T1000 (cell line): ENCODE results near the gene CUL2.
"Not testable (repeated sequence)": the region's sequence is repeated elsewhere in the genome, so short reads cannot be mapped to it uniquely, and the experiment has no call there.

Experiments
- DNase-seq: peaks from one replicate; lab custom pipeline; 2025; ENCODE audit warnings: mixed read lengths; lab: John Stamatoyannopoulos, UW

The CUL2 gene

DNA sequence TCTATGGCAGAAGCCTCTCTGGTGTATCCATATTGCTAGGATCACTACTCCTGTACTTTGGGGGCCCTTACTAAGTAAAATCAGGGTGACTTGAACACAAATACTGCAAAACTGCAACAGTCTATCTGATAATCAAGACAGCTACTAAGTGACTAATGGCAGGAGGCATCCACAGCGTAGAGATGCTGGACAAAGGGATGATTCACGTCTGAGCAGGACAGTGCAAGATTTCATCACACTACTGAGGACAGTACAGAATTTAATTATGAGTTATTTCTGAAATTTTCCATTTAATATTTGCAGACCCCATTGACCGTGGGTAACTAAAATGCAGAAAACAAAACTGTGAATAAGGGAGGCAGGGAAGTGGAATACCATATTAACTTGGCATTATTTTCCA, 10.4 kb downstream of the CUL2 start:
- DNase-seq, result peak; percentile 11

DNA sequence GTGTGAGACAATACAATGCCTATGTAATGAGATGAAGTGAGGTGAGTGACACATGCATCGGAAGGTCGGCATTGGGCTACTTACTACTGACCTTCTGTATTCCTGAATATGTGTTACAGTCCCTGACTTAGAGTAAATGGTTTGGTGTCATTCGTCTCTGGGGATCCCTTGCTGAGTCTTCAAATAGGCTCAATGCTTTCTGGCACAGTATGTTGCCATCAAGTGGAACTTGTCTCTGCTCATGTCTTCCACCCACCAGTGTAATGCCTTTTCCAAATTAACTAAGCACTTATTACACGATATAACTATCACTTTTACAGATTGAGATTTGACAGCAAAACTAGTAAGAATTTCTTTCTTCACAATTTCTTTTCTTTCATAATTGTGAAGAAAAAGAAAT, 10.9 kb downstream of the CUL2 start:
- DNase-seq, result no peak

DNA sequence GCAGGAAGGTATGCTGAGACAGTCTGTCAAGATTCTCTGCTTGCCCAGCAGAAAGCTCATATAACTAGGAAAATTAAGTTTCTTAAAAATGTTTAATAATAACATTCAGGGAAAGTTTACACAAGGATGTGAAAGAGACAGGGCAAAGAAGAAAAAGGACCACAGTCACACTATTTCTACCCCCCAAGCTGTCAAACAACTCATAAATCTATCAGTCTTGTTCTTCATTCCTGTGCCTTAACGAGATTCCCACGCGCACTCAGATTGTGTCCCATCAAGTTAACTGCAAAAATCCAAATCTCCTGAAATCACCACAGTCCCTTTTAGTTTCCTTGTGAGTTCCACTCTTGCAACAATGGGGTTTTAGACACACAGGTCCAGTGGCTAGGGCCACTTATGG, 14.9 kb downstream of the CUL2 start:
- no peak for DNase-seq

DNA sequence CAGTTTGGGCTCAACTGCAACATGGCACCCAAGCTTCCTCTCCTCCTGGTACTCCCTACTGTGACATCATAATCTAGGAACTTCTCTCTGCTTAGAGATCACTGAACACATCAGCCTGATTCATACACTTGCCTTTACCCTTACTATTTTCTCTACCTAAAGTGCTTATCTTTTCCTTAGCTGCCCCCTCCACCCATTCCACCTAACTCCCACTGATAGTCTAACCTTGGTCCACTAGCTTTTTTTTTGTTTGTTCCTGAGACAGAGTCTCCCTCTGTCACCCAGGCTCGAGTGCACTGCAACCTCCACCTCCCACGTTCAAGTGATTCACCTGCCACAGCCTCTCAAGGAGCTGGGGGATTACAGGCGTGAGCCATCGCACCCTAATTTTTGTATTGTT, 15.9 kb downstream of the CUL2 start:
- no peak for DNase-seq

DNA sequence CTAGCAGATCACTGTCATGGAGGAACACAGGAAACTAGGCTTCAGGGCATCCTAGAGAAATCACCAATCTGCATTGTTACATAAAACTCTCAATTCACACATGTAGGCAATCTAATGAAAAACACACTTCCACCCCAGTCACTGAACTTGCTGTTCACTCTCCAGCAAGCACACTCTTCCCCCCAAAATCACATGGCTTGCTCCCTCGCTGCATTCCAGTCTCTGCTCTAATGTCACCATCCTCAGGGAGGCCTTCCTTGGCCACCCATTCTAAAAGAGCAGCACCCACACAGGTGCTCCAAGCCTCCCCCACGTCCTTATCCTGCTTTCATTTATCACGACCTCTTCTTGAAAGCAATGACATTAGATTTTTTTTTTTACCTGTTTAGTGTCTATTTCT, 19.6 kb downstream of the CUL2 start:
- DNase-seq, result no peak

DNA sequence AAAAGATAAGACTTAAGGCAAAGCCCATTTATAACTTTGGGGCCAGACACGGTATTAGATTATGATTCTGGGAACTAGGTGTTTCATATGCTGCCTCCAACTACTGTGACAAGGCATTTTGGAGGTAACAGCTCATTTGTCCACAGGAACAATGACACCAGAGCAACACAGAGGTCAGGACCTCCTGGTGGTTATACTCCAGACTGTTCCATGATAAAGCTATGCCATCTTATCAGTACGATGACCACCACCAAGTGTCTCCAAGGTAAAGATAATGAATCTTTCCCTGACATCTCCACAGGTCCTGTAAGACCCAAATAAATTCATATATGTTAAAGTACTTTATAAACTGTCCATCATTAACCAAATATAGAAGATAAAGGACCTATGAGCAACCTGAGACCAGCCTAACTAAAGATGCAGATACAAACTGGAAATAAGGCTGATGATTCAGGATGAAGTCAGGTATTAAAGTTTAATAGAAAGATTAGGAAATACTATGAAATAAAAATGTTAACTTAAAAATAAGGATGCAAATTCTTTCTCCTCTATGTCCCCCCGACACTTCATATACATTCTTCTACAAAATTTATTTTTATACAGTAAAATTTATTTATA, 26.2 kb downstream of the CUL2 start:
- DNase-seq, result no peak

DNA sequence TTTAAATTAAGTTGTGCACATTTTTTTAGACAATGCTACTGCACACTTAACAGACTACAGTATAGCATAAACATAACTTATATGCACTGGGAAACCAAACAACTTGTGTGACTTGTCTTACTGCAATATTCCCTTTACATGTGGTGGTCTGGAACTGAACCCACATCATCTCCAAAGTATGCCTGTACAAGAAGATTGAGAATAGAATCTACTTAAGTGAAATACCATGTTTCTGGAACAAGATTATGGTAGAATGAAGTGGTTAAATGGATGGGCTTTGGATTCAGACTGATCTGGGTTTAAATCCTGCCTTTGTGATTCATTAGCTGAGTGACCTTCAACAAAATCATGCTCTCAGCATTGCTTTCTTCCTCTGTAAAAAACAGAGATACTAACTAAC, 30.7 kb downstream of the CUL2 start:
- DNase-seq, result no peak

DNA sequence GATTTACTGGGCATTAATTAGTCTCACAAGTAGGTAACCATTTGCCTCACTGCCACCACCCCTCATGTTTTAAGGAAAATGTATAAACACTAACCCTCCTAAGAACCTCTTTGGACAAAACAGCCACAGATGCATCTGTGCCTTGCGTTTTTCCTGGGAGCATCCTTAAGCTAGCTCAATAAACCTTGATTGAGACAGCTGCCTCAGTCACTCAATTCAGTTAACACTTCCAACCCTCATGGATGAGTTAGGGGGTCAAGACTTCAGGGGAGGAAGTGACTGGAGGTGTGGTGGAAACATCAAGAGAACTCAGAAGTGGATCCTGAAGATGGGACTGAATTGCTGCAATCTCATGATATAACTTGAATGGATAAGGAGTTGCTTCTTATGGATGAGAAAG, 31.5 kb downstream of the CUL2 start:
- DNase-seq, result no peak

DNA sequence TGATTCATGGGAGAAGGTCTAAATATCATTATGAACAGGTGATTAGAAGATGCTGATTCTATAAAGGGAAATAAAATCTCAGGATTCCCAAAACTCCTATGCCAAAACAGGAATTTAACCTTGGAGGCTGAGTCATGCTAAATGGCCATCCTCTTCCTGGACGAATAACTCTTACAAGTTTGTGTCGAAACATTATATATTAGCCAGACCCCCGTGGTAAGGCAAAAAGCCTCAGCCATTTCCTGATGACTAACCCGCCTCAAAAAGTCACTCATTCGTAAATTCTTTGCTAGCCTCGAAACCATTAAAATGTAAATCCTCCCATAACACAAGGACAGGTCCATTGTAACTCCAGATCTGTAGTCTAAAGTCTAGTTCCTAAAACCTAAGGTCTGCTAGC, 32.0 kb downstream of the CUL2 start:
- DNase-seq, result peak; percentile 10

DNA sequence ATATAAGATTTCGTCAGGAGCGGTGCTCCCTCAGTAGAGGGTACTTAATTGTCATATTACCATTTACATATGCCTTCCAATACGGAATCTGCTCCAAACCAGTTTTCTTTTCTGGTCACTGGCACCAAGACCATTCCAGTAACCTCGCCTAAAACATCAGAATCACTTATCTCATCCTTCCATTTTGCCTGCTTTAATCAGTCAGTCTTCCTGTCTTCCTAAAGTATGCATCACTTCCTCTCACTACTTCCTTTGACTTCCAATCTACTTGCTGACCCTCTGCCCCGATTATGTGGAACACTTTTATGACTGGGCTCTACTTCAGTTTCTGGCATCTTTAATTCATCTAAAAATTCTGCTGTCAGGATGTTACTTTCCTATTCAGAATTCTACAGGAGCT, 33.5 kb downstream of the CUL2 start:
- DNase-seq, result no peak

DNA sequence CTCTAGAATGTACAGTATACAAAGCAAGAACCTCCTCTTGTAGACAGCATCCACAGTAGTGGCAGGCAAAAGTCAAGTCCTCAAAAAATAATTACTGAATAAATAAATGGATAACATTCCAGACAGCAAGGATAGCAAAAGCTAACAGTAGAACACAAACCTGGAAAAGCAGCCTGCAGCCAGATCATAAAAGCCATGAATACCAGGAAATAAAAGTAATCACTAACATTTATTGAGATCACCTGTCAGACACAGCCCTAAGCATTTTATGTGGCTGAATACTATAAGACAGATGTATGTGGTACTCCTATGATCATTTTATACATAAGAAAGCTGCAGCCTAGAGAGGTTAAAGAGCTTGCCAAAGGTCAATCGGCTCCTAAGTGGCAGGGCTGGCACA, 34.0 kb downstream of the CUL2 start:
- no peak for DNase-seq

DNA sequence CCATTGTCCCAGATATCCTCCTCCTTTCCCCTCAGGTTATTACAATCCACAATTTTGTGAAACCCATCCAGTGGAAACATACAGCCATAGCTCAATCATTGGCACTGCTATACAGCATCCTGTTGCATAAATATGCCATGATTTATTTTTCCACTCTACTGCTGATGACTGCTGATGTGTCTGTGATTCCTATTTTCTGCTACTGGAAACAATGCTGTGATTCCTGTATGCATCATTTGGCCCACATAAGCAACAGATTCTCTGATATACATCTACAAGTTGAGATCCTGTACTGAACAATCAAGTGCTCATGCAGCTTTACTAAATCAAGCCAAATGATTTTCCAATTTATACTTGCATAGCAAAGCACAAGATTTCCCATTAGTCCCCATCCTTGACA, 39.6 kb downstream of the CUL2 start:
- DNase-seq, result no peak

DNA sequence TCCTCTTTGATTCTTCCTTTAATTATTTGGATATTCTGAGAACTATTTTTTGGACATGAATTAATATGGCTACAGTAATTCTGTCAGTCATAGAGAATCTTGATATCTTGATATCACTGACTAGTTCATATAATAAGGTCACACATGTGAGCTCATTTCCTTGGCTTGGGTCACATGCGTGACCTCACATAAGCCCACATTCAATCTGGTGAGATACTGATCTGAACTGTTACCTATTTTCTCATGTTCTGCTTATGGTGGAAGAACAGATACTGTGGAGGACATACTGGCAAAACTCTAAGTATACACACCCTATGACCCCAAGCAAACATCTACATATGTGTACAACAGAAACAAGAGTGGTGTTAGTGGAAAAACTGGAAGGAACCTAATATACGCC, 44.1 kb downstream of the CUL2 start:
- DNase-seq, result no peak

DNA sequence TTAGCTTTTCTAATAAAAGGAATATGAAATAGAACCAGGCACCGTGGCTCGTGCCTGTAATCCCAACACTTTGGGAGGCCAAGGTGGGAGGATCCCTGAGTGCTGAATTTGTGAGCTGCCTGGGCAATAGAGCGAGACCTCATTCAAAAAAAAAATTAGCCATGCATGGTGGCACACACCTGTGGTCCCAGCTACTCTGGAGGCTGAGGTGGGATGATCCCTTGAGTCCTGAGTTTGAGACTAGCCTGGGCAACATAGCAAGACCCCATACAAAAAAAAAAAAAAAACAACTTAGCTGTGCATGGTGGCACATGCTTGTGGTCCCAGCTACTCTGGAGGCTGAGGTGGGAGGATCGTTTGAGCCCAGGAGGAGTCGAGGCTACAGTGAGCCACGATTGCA, 44.9 kb downstream of the CUL2 start:
- not testable (repeated sequence) for DNase-seq

DNA sequence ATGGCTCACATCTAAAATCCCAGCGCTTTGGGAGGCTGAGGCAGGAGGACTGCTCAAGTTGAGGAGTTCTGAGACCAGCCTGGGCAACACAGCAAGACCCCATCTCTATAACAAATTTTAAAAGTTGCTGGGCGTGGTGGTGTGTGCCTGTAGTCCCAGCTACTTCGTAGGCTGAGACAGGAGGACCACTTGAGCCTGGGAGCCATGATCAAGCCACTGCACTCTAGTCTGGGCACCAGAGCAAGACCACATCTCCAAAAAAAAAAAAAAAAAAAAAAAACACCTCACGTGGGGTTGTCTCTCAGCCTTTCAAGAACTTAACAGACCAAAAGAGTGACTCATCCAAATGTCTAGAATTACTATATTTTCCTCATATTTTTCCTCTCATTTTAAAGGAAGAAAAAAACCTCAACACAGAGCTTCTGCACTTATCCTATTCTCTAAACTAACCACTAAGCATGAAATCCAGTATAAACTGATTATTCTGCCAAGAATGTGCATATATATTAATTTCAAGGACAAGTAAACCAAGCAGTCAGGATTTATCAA, 46.3 kb downstream of the CUL2 start:
- no peak for DNase-seq

DNA sequence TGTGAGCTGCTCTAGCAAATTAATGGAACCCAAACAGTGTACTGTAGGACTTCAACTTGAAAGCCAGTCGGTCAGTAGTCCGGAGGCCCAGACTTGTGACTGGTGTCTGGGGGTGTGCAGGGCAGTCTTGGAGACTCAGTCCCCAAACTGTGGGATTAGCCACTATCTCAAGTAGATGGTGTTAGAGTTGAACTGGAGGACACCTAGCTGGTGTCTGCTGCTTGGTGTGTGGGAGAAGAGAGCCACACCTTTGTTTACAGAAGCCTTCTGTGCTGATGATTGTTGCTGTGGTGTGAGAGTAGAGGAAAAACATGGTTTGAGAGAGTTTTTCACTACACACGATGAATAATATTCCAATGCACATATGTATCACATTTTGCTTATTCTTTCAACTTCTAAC, 47.4 kb downstream of the CUL2 start:
- no peak for DNase-seq

DNA sequence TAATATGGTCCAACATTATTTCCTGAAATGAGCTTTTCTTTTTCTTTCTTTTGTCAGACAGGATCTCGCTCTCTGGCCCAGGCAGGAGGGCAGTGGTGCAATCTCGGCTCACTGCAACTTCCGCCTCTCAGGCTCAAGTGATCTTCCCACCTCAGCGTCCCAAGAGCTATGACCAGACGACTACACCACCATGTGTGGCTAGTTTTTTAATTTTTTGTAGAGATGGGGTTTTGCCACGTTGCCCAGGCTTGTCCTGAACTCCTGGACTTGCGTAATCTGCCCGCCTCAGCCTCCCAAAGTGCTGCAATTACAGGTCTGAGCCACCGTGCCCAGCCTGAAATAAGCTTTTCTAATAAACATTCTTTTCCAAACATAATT, 48.6 kb downstream of the CUL2 start:
- no peak for DNase-seq

DNA sequence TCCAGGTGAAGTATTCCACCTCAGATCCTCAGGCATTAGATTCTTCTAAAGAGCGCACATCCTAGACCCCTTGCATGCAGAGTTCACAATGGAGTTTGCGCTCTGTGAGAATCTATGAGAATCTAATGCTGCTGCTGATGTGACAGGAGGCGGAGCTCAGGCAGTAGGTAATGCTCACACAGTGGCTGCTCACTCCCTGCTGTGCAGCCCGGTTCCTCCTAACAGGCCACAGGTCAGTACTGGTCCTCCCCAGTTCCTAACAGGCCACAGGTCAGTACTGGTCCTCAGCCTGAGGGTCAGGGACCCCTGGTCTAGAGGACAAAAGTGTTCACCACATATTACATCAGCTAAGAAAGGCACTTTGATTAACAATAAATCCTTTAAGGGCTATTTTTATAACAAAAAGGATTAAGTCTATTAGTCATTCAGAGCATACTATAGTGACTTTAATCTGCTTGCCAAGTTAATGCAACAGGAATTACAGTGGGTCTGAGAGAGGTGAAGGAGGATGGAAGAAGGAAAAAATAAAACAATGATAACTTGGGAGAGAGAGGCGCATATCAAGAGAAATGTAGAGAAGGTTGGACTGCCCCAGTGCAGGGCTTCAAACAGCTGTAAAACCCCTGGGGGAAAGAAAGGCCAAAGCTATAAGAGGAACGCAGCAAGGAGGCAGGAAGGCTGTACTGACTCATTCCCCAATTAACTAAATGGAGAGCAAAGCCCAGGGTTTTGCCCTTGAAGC, 49.2 kb downstream of the CUL2 start:
- peak; percentile 45 for DNase-seq

DNA sequence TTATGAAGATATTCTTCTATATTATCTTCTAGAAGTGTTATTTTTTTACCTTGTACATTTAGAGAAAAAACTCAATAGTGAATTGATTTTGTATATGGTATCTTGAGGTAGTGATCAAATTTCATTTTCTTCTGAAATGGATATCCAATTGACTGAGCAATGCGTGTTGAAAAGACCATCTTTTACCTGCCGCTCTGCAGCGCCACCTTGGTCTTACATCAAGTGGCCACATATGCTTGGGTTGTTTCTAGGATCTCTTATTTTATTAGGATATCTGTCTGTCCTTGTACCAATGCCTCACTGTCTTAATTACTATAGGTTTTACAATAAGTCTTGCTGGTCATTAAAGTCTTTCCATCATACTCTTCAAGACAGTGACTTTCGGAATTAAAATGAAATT, 53.0 kb downstream of the CUL2 start:
- no peak for DNase-seq

DNA sequence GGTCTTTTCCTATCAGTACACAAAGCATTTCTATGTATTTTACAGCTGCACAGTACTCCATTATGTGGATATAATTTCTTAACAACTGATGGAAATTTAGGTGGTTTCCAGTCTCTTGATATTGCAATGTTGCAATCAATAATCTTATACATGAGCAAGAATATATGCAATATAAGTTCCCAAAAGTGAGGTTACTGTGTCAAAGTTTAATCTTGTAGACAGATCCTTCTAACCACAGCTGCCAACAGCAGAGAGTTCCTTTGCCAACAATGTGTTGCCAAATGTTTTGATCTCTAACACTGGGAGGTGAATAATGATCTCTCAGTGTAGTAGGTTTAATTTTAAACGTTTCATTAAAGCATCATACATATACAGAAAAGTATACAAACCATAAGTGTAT, 54.5 kb downstream of the CUL2 start:
- DNase-seq, result no peak

DNA sequence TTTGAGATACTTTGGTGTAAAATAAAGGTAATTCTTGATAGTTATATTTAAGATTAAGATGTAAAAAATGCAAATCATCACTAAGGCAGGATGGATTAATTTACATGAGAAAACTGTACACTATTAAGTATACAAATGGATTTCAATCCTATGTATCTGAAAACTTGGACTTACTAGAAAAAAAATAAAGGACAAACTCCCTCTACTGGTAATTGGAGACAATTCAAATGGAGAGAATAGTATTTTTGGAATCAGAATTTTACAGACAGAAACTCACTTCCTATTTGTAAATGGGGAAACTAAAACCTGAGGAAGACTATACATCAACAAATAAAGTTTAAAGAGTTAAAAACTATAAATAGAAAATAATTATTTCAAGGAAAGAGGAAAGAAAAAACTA, 62.6 kb downstream of the CUL2 start:
- DNase-seq, result no peak

DNA sequence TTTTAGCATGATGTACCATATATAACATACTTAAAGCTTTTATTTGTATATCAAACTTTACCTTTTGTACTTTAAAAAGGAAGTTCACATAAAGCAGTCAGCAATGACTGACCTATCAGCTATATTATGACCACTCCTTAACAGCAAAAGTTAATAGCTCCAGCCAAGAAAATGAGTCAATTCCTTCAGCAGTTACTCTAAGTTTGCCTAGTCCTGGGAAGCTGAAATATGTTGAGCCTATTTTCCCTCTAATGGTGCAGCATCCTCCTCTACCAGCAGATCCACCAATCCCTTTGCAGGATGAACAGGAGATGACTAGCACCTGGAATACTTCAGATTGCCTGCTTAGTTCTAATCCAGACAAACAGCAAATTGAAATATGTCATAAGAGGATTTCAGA, 64.2 kb downstream of the CUL2 start:
- no peak for DNase-seq

DNA sequence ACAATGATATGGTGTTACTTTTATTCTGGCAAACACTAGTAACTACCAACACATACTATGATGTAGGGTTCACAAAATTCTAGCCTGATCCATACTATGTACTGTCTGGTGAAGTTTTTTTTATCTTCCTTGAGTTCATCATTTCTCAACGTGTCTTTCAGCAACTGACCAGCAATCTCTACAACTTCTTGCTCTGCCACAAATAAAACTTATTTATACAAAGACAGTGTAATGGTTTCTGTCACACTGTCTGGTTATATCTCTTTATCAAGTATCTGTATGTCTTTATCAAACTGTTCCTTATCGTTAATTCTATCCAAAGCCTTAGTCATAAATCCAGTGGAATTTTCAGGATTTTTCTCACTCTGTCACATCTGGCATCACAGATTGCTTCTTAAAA, 69.7 kb downstream of the CUL2 start:
- DNase-seq, result no peak
